Astrocyte (in vitro differentiated cells and primary cell): ENCODE data around the gene PRRC2B. TPM values are rescaled to one million over a fixed set of nuclear protein-coding genes. Genes with fewer than 3 reads are reported as not detected.

Experiments
- DNase-seq: peaks from one replicate; pipeline ENCODE4 v3.0.0-alpha.2; 2010; ENCODE audit warnings: low read depth
- FAIRE-seq: peaks from 2 replicates; lab custom pipeline; 2011; peaks lifted over from hg19 to GRCh38; lab: Jason Lieb, UNC
- H2AFZ ChIP-seq: 2 replicates; pipeline ENCODE4 v1.6.0; 2012; ENCODE audit warnings: low read depth, low read length, inconsistent platforms
- H3K27ac ChIP-seq: 2 replicates; pipeline ENCODE4 v1.5.1; 2011; ENCODE audit warnings: low read depth, low read length, inconsistent platforms
- H3K27me3 ChIP-seq: 2 replicates; pipeline ENCODE4 v1.6.0; 2011; ENCODE audit warnings: low read length, inconsistent platforms; ENCODE audit not compliant: insufficient read depth
- H3K36me3 ChIP-seq: 2 replicates; pipeline ENCODE4 v1.5.1; 2011; ENCODE audit warnings: low read length, inconsistent platforms; ENCODE audit not compliant: insufficient read depth
- H3K4me1 ChIP-seq: 2 replicates; pipeline ENCODE4 v1.5.1; 2011; ENCODE audit warnings: low read length, inconsistent platforms; ENCODE audit not compliant: insufficient read depth
- H3K4me2 ChIP-seq: 2 replicates; pipeline ENCODE4 v1.6.0; 2012; ENCODE audit warnings: low read length, inconsistent platforms
- H3K4me3 ChIP-seq: 2 replicates; pipeline ENCODE4 v1.5.1; 2011; ENCODE audit warnings: low read depth, mild to moderate bottlenecking, low read length, inconsistent platforms; ENCODE audit not compliant: insufficient read depth
- H3K79me2 ChIP-seq: 2 replicates; pipeline ENCODE4 v1.6.0; 2012; ENCODE audit warnings: mild to moderate bottlenecking, low read length, inconsistent platforms; ENCODE audit not compliant: insufficient read depth
- H3K9ac ChIP-seq: 2 replicates; pipeline ENCODE4 v1.6.0; 2012; ENCODE audit warnings: mild to moderate bottlenecking, low read length, inconsistent platforms
- H3K9me3 ChIP-seq: 2 replicates; pipeline ENCODE4 v1.5.1; 2012; ENCODE audit warnings: low read depth, mild to moderate bottlenecking, low read length, inconsistent platforms; ENCODE audit not compliant: insufficient read depth
- H4K20me1 ChIP-seq: 2 replicates; pipeline ENCODE4 v1.6.0; 2012; ENCODE audit warnings: low read length, inconsistent platforms; ENCODE audit not compliant: insufficient read depth
- H3K27ac Mint-ChIP-seq: one replicate; pipeline ENCODE4 v1.8.0; 2021; ENCODE audit warnings: mild to moderate bottlenecking, mixed read lengths; ENCODE audit not compliant: unreplicated experiment
- H3K27me3 Mint-ChIP-seq: one replicate; pipeline ENCODE4 v1.8.0; 2021; ENCODE audit warnings: low read depth, mixed read lengths; ENCODE audit not compliant: unreplicated experiment
- H3K36me3 Mint-ChIP-seq: one replicate; pipeline ENCODE4 v1.8.0; 2021; ENCODE audit warnings: low read depth, mixed read lengths; ENCODE audit not compliant: unreplicated experiment
- H3K4me1 Mint-ChIP-seq: one replicate; pipeline ENCODE4 v1.8.0; 2021; ENCODE audit warnings: low read depth, mixed read lengths; ENCODE audit not compliant: unreplicated experiment
- H3K4me3 Mint-ChIP-seq: one replicate; pipeline ENCODE4 v1.8.0; 2021; ENCODE audit warnings: mild to moderate bottlenecking, moderate library complexity, mixed read lengths; ENCODE audit not compliant: unreplicated experiment
- H3K9me3 Mint-ChIP-seq: one replicate; pipeline ENCODE4 v1.8.0; 2021; ENCODE audit warnings: mild to moderate bottlenecking, mixed read lengths; ENCODE audit not compliant: unreplicated experiment
- EZH2 ChIP-seq: IDR thresholded peaks from 2 replicates; pipeline ENCODE4 v1.6.1; 2012; ENCODE audit warnings: mild to moderate bottlenecking, low read length, inconsistent platforms; ENCODE audit not compliant: insufficient read depth
- total RNA-seq: library from RNA; stranded (reverse); gene quantifications from 2 replicates; pipeline ENCODE4 v1.2.1, GENCODE V29; 2021
- TF ChIP-seq, protein P1 (sequence below): IDR thresholded peaks from 2 replicates; pipeline ENCODE4 v1.5.1; 2011; ENCODE audit warnings: low read depth, mild to moderate bottlenecking, inconsistent platforms, low read length, moderate library complexity; ENCODE audit not compliant: insufficient read depth

Gene PRRC2B
- total RNA-seq, 1 donor from 2014 or later, result 292 TPM

DNA sequence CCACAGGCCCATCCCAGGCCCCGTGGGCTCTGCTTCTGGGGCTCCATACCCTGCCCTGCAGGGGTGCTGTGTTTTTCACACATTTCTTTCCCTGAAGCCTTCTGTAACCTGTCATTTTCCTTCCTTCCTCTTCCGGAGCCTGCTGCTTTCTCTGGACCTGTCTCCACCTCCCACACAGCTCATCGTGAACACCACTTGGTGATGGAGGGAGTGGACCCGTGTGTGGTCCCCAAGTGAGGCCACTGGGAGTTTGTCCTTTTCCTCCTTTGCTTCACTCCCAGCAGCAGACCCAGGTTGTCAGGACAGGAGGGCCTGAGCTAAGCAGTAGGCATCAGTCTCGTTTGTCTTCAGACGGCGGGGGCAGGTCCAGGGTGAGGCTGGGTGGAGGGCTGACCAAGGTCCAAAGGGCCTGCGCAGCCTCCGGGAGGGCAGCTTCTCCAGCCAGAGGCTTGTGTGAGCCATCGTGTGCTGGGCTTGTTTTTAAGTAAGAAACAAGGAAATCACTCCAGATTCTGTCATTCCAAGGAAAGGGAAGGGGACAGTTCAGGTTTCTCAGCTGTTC lies 103.0 kb downstream of the PRRC2B start:
- H3K36me3 Mint-ChIP-seq, result peaks cover 41% of the 10 kb centered on the region
- no peak for DNase-seq
- Histone ChIP-seq H3K4me2 (no peak overlapping the region), H3K27me3 (no peaks in the 10 kb centered on the region), H3K4me1 (no peaks in the 10 kb centered on the region), H3K36me3 (peaks cover 62% of the 10 kb centered on the region), H4K20me1 (peaks cover 94% of the 10 kb centered on the region), H3K9me3 (no peaks in the 10 kb centered on the region), H3K79me2 (peaks cover 14% of the 10 kb centered on the region), H3K27ac (no peak overlapping the region), H2AFZ (no peak overlapping the region), H3K9ac (no peak overlapping the region), H3K4me3 (no peak overlapping the region)
- no peak overlapping the region for H3K4me3 Mint-ChIP-seq
- no peaks in the 10 kb centered on the region for H3K9me3 Mint-ChIP-seq
- no peak for FAIRE-seq
- no peak overlapping the region for H3K27ac Mint-ChIP-seq
- peaks cover 9% of the 10 kb centered on the region for H3K4me1 Mint-ChIP-seq
- no peak for TF ChIP-seq EZH2
- TF ChIP-seq, protein P1, sequence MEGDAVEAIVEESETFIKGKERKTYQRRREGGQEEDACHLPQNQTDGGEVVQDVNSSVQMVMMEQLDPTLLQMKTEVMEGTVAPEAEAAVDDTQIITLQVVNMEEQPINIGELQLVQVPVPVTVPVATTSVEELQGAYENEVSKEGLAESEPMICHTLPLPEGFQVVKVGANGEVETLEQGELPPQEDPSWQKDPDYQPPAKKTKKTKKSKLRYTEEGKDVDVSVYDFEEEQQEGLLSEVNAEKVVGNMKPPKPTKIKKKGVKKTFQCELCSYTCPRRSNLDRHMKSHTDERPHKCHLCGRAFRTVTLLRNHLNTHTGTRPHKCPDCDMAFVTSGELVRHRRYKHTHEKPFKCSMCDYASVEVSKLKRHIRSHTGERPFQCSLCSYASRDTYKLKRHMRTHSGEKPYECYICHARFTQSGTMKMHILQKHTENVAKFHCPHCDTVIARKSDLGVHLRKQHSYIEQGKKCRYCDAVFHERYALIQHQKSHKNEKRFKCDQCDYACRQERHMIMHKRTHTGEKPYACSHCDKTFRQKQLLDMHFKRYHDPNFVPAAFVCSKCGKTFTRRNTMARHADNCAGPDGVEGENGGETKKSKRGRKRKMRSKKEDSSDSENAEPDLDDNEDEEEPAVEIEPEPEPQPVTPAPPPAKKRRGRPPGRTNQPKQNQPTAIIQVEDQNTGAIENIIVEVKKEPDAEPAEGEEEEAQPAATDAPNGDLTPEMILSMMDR, result no peak
- no peaks in the 10 kb centered on the region for H3K27me3 Mint-ChIP-seq

DNA sequence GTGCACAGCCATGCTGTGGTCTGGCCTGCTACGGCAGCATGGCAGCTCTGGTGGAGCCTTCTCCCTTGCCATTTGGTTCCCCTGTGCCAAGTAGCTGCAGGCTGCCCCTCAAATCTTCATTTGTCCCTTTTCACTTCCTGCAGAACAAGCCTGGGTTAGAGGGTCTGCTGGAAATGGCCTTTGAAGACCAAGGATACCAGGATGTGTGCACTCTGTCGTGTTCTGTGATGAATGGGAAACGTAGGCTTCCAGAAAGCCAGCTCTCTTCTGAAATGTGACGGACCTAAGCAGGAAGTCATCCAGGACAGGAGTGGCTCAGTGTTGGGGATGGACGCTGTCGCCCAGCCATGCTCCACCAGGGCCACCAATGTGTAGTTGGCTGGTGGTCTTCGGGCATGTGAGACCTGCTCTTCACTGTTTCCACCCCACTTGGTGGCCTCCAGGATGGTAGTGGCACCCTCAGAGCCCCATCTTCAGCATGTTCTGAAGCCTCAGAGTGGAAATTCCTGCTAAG lies 105.4 kb downstream of the PRRC2B start:
- Histone ChIP-seq H3K4me1 (peaks cover 9% of the 10 kb centered on the region), H3K79me2 (peaks cover 6% of the 10 kb centered on the region), H3K9ac (no peak overlapping the region), H3K27ac (no peak overlapping the region), H3K27me3 (no peaks in the 10 kb centered on the region), H3K4me2 (no peak overlapping the region), H2AFZ (no peak overlapping the region), H3K4me3 (no peak overlapping the region), H4K20me1 (peaks cover 81% of the 10 kb centered on the region), H3K36me3 (peaks cover 42% of the 10 kb centered on the region), H3K9me3 (no peaks in the 10 kb centered on the region)
- TF ChIP-seq, protein P1, result no peak
- no peak for TF ChIP-seq EZH2
- no peak overlapping the region for H3K27ac Mint-ChIP-seq
- H3K4me1 Mint-ChIP-seq, result peaks cover 18% of the 10 kb centered on the region
- no peak for DNase-seq
- no peaks in the 10 kb centered on the region for H3K27me3 Mint-ChIP-seq
- peaks cover 24% of the 10 kb centered on the region for H3K36me3 Mint-ChIP-seq
- FAIRE-seq, result no peak
- H3K4me3 Mint-ChIP-seq, result no peak overlapping the region
- peaks cover 2% of the 10 kb centered on the region for H3K9me3 Mint-ChIP-seq

DNA sequence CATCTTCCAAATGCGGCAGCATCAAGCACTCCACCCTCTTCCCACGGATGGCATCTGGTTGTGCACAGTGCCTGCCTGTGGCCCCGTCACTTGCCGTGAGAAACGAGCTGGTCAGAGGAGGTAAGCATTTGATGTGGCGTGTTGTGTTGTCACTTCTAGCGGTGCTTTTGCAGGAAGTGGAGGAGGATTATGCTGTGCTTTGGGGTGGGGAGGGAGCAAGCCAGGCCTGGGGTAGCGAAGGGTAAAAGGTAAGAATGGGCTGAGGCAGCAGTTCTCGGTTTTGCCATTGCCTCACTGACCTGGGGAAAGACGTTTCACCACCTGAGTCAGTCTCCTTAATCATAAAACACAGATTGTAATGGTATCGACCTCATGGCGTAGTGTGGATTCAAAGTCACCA lies 106.5 kb downstream of the PRRC2B start:
- Histone ChIP-seq H3K9ac (no peak overlapping the region), H3K9me3 (no peaks in the 10 kb centered on the region), H3K4me2 (no peak overlapping the region), H3K4me1 (peaks cover 9% of the 10 kb centered on the region), H3K27ac (no peak overlapping the region), H2AFZ (no peak overlapping the region), H3K27me3 (no peaks in the 10 kb centered on the region), H3K36me3 (peaks cover 35% of the 10 kb centered on the region), H3K4me3 (no peak overlapping the region), H4K20me1 (peaks cover 72% of the 10 kb centered on the region), H3K79me2 (peaks cover 9% of the 10 kb centered on the region)
- Mint-ChIP-seq H3K4me1 (peaks cover 21% of the 10 kb centered on the region), H3K27ac (no peak overlapping the region), H3K9me3 (peaks cover 2% of the 10 kb centered on the region), H3K4me3 (no peak overlapping the region), H3K27me3 (no peaks in the 10 kb centered on the region), H3K36me3 (peaks cover 28% of the 10 kb centered on the region)
- DNase-seq, result no peak
- TF ChIP-seq EZH2, result no peak
- TF ChIP-seq, protein P1, result no peak
- no peak for FAIRE-seq
